Measurements from ENCODE around the gene SLC39A1.
"Not testable (repeated sequence)": the region's sequence is repeated elsewhere in the genome, so short reads cannot be mapped to it uniquely, and the experiment has no call there.

The SLC39A1 gene

DNA sequence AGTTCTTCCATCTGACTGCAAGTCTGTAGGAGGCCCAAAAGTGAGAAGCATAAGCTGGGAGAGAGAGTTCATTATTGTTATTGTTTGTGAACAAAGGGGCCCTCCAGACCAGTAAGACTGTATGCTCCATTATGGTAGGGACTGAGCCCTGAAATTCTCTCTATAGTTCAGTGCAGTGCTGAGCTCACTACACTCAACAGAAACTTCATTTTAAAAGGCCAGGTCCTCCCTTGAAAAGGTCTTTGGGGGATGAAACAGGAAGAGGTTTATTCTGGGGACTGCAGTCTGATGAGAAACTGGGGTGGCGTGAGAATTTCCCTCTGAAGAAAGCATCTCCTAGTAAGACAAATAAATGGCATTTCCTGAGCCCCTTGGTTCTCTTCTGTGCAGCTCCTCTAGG is 35.1 kb downstream of the SLC39A1 start:
- DNase-seq: no peak

DNA sequence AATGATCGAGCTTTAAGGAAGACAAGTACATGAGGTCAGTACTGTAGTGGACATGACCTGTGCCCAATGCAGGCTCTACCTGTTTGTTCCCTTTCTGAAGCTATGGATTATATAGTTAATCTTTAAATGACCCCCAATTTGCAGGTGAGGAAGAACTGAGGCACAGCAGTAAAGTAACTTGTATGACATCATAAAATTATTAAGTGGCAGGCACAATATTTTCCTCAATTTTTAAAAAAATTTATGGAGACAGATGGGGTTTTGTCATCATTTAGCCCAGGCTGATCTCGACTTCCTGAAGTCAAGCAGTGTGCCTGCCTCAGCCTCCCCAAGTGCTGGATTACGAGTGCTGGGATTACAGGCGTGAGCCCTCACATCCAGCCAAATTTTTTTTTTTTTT is 36.9 kb downstream of the SLC39A1 start:
- DNase-seq: no peak

DNA sequence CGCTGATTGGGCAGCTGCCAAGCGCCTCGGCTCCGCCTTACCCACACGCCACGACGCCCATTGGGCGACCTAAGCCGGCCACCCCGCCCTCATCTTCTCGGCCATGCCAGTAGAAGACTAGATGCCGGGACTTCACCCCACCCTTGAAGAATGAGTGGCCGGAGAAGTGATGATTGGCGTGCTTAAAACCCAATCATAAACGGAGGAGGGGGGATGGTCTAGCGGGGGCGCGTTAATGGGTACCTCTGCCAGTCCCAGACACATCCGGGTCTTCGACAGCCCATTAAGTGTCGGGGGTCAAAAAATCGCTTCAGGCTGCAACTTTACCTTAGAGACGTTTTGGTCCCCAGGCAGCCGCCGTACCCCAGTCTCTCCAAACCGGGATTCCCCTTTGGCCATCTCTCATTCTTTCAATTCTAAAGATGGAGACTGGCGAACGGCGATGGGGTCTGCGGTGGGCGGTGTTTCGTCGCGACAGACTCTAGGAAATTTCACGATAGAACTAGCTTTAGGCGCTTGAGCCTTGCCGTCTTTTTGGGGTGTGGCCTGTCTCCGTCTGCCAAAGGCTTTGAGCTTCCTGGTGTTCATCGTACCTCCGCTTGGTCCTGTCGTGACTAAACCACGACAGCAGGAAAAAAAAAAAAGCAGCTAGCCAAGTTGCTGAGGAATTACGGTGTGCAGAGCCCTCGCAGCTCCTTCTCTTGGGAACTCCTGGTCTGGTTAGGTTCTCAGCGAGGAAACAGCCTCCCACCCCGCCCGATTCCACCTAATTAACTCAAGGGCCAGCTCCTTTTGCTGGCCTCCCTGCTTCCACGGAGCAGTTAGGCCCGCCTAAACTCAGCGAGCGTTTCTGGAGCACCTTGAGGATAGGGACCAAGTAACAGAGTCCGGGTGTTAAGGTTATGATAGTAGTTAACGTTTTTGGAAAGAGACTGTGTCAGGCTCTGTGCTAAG is 40.1 kb downstream of the SLC39A1 start, which contains the start of gene GATAD2B:
GATAD2B (minus strand) TSS at position 1 of the 954 bp plus-strand sequence. CDS start 94,625 bp downstream, outside the sequence.
- peak; percentile 100 for DNase-seq

DNA sequence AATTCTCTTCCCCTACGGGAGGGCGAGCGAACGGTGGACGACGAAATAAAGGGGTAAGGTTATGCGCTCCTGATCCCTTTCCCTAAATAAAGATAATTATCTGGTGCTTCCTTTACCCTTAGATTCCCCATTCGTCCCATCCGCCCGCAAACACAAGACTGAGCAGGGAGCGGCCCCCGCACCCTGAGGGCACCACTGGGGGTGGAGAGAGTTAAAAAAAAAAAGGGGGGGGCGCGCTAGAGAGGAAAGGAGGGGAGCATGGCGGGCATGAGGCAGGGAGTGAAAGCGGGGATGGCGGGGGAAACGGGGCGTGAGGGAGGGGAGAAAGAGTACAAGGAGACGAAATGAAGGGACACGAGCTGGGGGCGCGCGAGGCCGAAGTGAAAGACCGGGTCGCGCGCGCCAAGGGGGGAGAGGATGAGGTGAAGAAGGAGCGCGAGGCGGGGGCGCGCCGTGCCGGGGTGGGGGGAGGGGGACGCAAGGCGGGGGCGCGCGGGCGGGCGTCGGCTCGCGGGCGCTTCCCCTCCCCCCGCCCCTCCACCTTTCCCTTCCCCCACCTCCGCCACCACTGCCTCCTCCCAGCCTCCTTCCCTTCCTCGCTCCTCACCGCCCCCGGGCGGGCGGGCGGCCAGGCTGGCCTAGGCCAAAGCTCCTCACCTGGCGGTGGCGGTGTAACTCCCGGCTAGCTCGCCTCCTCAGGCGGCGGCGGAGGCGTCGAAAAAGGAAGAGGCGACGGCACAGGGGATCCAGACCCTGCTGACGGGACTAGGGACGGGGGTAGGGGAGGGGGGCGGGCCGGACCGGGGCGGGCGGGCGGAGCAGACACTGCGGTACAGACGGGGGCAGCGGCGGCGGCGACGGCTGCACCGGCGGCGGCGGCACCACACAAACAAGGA is 41.0 kb downstream of the SLC39A1 start:
- no peak for DNase-seq

DNA sequence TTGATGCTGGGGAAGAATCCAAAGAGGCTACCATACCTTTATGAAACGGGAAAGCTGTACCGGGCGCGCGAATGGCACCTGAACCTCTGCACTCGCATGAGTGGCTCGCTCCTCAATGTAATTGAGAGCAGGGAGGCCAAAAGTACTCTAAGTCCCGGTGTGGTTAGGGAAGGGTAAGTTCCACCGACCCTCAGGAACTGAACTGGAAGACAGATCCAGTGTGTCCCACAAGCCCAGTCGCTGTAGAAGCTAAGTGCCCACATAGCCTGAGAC is 41.6 kb downstream of the SLC39A1 start:
- DNase-seq: peak; percentile 3

DNA sequence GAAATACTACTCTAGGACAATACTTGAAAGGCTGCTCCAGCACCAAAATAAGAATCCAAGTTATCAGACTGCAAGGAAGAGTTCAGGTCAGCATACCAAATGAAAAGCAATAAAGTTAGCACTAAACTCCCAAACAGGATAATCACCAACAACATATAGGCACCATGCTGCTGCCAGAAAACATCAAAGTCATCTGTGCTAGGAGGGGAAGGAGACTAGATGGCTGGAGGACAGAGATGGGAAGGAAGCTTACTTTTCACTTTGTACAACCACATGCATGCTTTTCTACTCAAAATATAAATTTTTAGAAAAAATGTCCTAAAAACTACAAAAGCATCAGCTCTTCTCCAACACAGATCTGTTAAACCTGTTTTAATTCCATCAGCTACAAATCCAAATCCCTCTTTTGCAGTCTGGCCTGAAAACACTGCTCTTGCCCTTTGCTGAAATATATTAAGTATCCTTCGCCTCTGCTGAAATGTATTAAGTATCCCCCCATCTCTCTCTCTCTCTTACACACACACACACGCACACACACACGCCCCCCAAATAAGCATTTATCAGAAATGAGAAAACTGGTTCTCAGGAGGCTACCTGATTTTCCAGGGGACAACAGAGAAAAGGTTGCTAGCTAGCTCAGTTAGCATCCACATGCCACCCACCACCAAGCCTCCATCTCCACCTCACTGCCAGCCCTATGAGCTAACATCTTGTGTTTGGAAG is 42.1 kb downstream of the SLC39A1 start:
- no peak for DNase-seq

DNA sequence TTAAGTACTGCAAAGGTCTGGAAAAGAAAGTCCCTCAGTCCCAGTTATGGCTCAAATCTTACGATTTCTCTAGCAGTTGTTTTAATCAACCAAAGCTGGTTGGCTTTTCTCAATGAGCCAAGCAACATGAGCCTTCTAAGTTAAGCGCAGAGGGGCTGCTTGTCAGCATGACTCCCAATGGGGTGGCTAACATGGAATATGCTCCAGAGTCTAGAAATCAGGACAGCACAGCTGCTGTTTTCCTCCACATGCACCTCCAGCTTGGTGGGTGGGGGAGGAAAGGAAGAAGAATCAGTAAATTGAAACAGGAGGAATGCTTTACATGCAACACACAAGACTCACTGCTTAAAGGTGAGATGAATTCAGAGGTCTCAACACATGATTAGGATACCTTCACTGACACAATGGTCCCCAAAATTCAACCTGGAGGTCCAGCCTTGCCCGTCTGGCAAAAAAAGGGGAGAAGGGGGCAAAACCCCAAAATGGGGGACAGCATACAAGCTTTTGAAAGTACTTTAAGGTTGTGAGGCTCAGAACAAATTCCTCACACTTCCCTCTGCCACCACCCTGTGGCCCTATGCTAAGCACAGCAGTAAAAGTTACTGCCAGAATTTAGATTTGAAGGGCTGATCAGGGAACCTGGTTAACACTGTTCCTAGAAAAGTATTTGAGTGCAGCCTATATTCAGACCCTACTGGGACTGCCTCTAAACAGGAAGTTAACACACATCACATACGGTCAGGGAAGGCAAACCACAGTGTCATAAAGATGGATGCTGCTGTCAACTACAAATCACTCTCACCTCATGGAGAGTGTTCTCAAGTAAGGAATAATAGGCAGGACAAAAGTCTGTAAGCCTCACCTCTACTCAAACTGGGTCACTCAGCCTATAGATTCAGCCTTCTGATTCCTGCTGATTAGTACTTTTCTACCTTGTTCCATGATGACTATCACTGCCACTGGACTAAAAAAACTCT is 43.2 kb downstream of the SLC39A1 start:
- DNase-seq: peak; percentile 29

DNA sequence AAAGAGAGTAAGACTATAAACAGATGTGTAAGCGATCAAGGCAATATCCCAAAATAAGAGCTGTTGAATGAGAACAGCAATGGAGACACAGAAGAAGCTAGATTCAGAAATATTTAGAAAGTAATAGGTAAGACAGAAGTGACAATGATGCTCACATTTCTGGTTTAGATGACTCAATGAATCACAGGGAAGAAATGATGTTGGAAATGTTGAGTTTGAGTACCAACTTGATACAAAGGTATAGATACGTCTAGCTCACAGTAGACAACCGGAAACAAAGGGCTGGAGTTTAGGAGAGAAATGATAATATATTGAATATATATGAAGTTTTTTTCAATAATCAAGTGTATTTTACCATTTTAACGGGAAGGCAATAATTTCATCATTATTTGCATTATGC is 47.0 kb downstream of the SLC39A1 start:
- DNase-seq: no peak

DNA sequence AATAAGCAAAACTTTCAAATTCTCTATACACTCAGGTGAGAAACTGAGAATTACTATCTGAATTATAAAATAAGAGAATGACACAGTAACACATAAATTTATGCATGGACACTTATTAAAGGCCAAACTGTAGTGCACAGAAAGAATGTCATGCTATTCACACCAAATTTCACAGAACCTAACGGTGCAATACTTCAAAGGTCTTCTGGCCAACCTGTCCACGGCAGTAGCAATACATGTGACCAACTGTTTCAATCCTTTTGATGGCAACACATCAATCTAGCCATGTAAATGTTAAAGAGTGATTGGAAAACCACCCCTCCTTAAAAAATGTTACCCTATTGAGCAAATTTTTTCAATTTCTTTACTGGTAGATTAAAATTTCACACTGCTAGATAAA is 51.0 kb downstream of the SLC39A1 start:
- DNase-seq: no peak

DNA sequence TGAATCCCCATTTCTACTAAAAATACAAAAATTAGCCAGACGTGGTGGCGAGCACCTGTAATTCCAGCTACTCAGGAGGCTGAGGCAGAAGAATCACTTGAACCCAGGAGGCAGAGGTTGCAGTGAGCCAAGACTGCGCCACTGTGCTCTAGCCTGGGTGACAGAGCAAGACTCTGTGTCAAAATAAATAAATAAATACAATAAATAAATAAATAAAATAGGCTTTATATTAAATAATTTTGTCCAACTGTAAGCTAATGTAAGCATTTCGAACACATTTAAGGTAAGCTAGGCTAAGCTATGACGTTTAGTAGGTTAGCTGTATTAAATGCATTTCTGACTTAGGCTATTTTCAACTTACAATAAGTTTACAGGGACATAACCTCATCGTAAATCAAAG is 52.8 kb downstream of the SLC39A1 start:
- DNase-seq: not testable (repeated sequence)
